ENCODE measurements around the gene DRICH1.

DNA sequence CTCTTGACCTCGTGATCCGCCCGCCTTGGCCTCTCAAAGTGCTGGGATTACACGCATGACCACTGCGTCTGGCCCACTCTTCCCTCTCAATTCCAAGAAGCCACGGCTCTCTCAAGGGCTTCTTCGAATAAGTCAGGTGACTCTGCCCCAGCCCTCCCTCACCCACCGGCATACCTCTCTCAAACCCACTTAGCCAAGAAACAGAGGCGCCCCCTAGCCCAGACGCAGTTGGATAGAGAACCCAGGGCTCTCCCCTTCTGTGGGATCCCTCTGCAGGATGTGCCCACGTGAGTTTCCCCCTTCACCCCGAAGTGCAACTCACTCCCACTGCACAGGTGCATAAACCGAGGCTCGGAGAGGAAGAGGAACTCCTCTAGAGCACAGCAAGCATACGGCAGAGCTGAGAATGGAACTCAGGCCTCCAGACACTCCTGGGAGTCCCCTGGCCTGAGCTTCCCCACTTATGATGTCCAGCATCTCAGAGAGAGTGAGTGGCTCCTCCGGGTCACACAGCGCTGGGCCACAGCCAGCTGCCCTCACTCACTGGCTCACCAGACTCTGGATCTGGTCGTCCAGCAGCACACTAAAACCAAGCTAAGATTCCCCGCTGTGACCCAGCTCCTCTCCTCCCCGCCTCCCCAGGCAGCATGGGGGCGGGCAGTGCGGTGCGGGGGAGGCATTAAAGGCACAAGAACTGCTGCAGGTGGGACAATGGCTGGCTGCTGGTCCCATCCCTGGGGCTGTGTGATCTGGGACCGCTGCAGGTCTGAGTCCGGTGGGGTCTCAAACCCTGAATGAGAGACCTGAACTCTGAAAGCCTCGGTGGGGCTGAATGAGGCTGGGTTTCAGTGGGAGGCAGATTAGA is 41.9 kb upstream of the DRICH1 start:
- TF ChIP-seq, protein P1, sequence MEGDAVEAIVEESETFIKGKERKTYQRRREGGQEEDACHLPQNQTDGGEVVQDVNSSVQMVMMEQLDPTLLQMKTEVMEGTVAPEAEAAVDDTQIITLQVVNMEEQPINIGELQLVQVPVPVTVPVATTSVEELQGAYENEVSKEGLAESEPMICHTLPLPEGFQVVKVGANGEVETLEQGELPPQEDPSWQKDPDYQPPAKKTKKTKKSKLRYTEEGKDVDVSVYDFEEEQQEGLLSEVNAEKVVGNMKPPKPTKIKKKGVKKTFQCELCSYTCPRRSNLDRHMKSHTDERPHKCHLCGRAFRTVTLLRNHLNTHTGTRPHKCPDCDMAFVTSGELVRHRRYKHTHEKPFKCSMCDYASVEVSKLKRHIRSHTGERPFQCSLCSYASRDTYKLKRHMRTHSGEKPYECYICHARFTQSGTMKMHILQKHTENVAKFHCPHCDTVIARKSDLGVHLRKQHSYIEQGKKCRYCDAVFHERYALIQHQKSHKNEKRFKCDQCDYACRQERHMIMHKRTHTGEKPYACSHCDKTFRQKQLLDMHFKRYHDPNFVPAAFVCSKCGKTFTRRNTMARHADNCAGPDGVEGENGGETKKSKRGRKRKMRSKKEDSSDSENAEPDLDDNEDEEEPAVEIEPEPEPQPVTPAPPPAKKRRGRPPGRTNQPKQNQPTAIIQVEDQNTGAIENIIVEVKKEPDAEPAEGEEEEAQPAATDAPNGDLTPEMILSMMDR (IDR thresholded peaks at IDR 0.05), result no peak
- TF ChIP-seq POLR2A (IDR thresholded peaks at IDR 0.05) (no peak), EP300 (IDR thresholded peaks at IDR 0.05) (no peak)
